H1 (cell line): Measurements from ENCODE around the gene GAS2. TPM values are rescaled to one million over a fixed set of nuclear protein-coding genes. Genes with fewer than 3 reads are reported as not detected.

Experiments used
- CTCF ChIA-PET: fragments of 300-600 bp; sonication (Branson Sonifier 250); formaldehyde crosslinking; loops from one replicate; lab custom pipeline; 2021; ENCODE audit not compliant: partially characterized antibody; lab: Charles Lee
- POLR2A ChIA-PET: fragments of 300-600 bp; sonication (Branson Sonifier 250); formaldehyde crosslinking; loops from one replicate; lab custom pipeline; 2021; ENCODE audit warnings: inconsistent platforms; ENCODE audit not compliant: partially characterized antibody; lab: Charles Lee
- DNase-seq, 2 experiments: peaks; one replicate each; pipeline versions ENCODE4 v3.0.0 to v3.0.0-alpha.2; 2010 to 2022; ENCODE audit warnings: low spot score in 2 of 2, low read depth in 1 of 2, mixed read lengths in 1 of 2
- FAIRE-seq: peaks from 2 replicates; lab custom pipeline; 2011; peaks lifted over from hg19 to GRCh38; lab: Jason Lieb, UNC
- H2AFZ ChIP-seq: 2 replicates; pipeline ENCODE4 v1.8.1; 2012; ENCODE audit warnings: low read length, inconsistent platforms
- H2AK5ac ChIP-seq: 2 replicates; pipeline ENCODE4 v1.6.1; 2013; ENCODE audit warnings: low read depth, low read length
- H2BK120ac ChIP-seq: replicated peaks from 2 replicates; pipeline ENCODE3; 2013; ENCODE audit warnings: low read depth, low read length, inconsistent platforms
- H2BK12ac ChIP-seq: 2 replicates; pipeline ENCODE4 v1.6.1; 2013; ENCODE audit warnings: low read depth, low read length
- H2BK15ac ChIP-seq: 2 replicates; pipeline ENCODE4 v1.6.1; 2013; ENCODE audit warnings: low read length
- H2BK20ac ChIP-seq: 2 replicates; pipeline ENCODE4 v1.6.1; 2013; ENCODE audit warnings: low read length
- H2BK5ac ChIP-seq: 2 replicates; pipeline ENCODE4 v1.6.1; 2013; ENCODE audit warnings: low read depth, low read length
- H3K14ac ChIP-seq: 2 replicates; pipeline ENCODE4 v1.6.1; 2013; ENCODE audit warnings: inconsistent platforms; ENCODE audit not compliant: insufficient read length
- H3K18ac ChIP-seq: 2 replicates; pipeline ENCODE4 v1.6.1; 2013; ENCODE audit warnings: low read length; ENCODE audit errors: extremely low read depth
- H3K23ac ChIP-seq: 2 replicates; pipeline ENCODE4 v1.6.1; 2013; ENCODE audit warnings: inconsistent platforms; ENCODE audit not compliant: insufficient read length
- H3K23me2 ChIP-seq: 2 replicates; pipeline ENCODE4 v1.6.1; 2013; ENCODE audit warnings: low read depth, low read length
- H3K27ac ChIP-seq: 2 replicates; pipeline ENCODE4 v1.6.1; 2011; ENCODE audit warnings: low read depth, low read length, inconsistent platforms
- H3K27me3 ChIP-seq, 4 experiments: replicated peaks in 1 of 4; 1 replicate in 1 of 4; 2 replicates in 3 of 4; pipeline versions ENCODE4 v1.6.1 to v1.8.1; 2011 to 2013; ENCODE audit warnings: low read length in 3 of 4, mild to moderate bottlenecking in 3 of 4, inconsistent platforms in 2 of 4, mixed read lengths in 2 of 4, moderate library complexity in 1 of 4; ENCODE audit not compliant: control insufficient read depth in 3 of 4, insufficient read depth in 3 of 4; ENCODE audit errors: extremely low read depth in 1 of 4
- H3K36me3 ChIP-seq, 4 experiments: 2 replicates each; pipeline versions ENCODE4 v1.6.1 to v1.8.1; 2011 to 2013; ENCODE audit warnings: mild to moderate bottlenecking in 4 of 4, low read length in 3 of 4, moderate library complexity in 2 of 4, control low read depth in 1 of 4, inconsistent platforms in 1 of 4; ENCODE audit not compliant: insufficient read depth in 4 of 4, control insufficient read depth in 2 of 4
- H3K4ac ChIP-seq: replicated peaks from 2 replicates; pipeline ENCODE3; 2013; ENCODE audit warnings: low read length, low read depth, mixed read lengths, inconsistent platforms; ENCODE audit not compliant: insufficient read length
- H3K4me1 ChIP-seq, 4 experiments: replicated peaks in 1 of 4; 1 replicate in 1 of 4; 2 replicates in 3 of 4; pipeline versions ENCODE4 v1.6.1 to v1.8.1; 2011 to 2013; ENCODE audit warnings: low read length in 3 of 4, inconsistent platforms in 2 of 4, mixed read lengths in 1 of 4; ENCODE audit not compliant: insufficient read depth in 4 of 4, control insufficient read depth in 3 of 4
- H3K4me2 ChIP-seq, 2 experiments: 2 replicates each; pipeline versions ENCODE4 v1.6.1 to v1.8.1; 2011 to 2013; ENCODE audit warnings: low read depth in 2 of 2, low read length in 2 of 2, control low read depth in 1 of 2, inconsistent platforms in 1 of 2, mild to moderate bottlenecking in 1 of 2; ENCODE audit not compliant: insufficient read depth in 1 of 2
- H3K4me3 ChIP-seq, 4 experiments: fragments of 200-600, 300-600 bp in 1 of 4; sonication (generic), shearing (Covaris generic), sonication (Bioruptor Twin) in 1 of 4; 2 replicates each; pipeline versions ENCODE4 v1.5.1 to v1.8.1; 2011 to 2016; ENCODE audit warnings: low read length in 4 of 4, low read depth in 3 of 4, control low read depth in 2 of 4, inconsistent platforms in 2 of 4, mild to moderate bottlenecking in 2 of 4, mixed read lengths in 1 of 4, moderate library complexity in 1 of 4; ENCODE audit not compliant: insufficient read depth in 2 of 4; ENCODE audit errors: extremely low read depth in 1 of 4
- H3K56ac ChIP-seq: replicated peaks from 2 replicates; pipeline ENCODE3; 2013; ENCODE audit warnings: low read depth, mild to moderate bottlenecking, mixed read lengths, low read length, inconsistent platforms; ENCODE audit not compliant: insufficient read length
- H3K79me1 ChIP-seq: 2 replicates; pipeline ENCODE4 v1.6.1; 2013; ENCODE audit warnings: low read depth, low read length, control low read depth
- H3K79me2 ChIP-seq, 2 experiments: 2 replicates each; pipeline versions ENCODE4 v1.6.1 to v1.8.1; 2012 to 2013; ENCODE audit warnings: low read length in 2 of 2, mild to moderate bottlenecking in 2 of 2, inconsistent platforms in 1 of 2; ENCODE audit not compliant: insufficient read depth in 2 of 2, control insufficient read depth in 1 of 2
- H3K9ac ChIP-seq, 4 experiments: replicated peaks in 1 of 4; 1 replicate in 1 of 4; 2 replicates in 3 of 4; pipeline versions ENCODE4 v1.6.1 to v1.8.1; 2011 to 2013; ENCODE audit warnings: low read depth in 3 of 4, low read length in 3 of 4, control low read depth in 2 of 4, mild to moderate bottlenecking in 2 of 4, moderate library complexity in 2 of 4, inconsistent platforms in 1 of 4; ENCODE audit errors: extremely low read depth in 1 of 4
- H3K9me3 ChIP-seq, 2 experiments: 2 replicates each; pipeline versions ENCODE4 v1.6.1 to v1.8.1; 2012 to 2013; ENCODE audit warnings: mild to moderate bottlenecking in 2 of 2, moderate library complexity in 2 of 2, control low read depth in 1 of 2, inconsistent platforms in 1 of 2, low read depth in 1 of 2, low read length in 1 of 2, mixed read lengths in 1 of 2; ENCODE audit not compliant: insufficient read depth in 2 of 2
- H4K20me1 ChIP-seq, 2 experiments: replicated peaks in 1 of 2; 2 replicates each; pipeline versions ENCODE3 to v1.8.1; 2011 to 2013; ENCODE audit warnings: inconsistent platforms in 2 of 2, low read length in 2 of 2, mild to moderate bottlenecking in 1 of 2; ENCODE audit not compliant: insufficient read depth in 2 of 2, control insufficient read depth in 1 of 2
- H4K5ac ChIP-seq: 2 replicates; pipeline ENCODE4 v1.6.1; 2013; ENCODE audit warnings: low read length, low read depth, mixed read lengths, inconsistent platforms; ENCODE audit not compliant: insufficient read length
- H4K8ac ChIP-seq: 2 replicates; pipeline ENCODE4 v1.8.0; 2013; ENCODE audit warnings: mild to moderate bottlenecking, moderate library complexity, low read length, inconsistent platforms; ENCODE audit not compliant: insufficient read depth; ENCODE audit errors: extremely low read depth
- H4K91ac ChIP-seq: replicated peaks from 2 replicates; pipeline ENCODE3; 2013; ENCODE audit warnings: low read length, mixed read lengths, inconsistent platforms; ENCODE audit not compliant: insufficient read length
- CHD2 ChIP-seq: IDR thresholded peaks from 2 replicates; pipeline ENCODE4 v1.6.1; 2012; ENCODE audit warnings: low read length, improper control_type of control experiment
- EZH2 ChIP-seq: fragments of 200-600 bp; sonication (generic); IDR thresholded peaks from 2 replicates; pipeline ENCODE4 v1.7.1; 2012; ENCODE audit warnings: low read depth, mild to moderate bottlenecking, moderate library complexity, low read length, inconsistent platforms; ENCODE audit not compliant: severe bottlenecking
- GABPA ChIP-seq: IDR thresholded peaks from 2 replicates; pipeline ENCODE4 v1.6.1; 2011; ENCODE audit warnings: mild to moderate bottlenecking, low read length, moderate library complexity, borderline replicate concordance; ENCODE audit not compliant: insufficient read depth
- GTF2F1 ChIP-seq: IDR thresholded peaks from 2 replicates; pipeline ENCODE4 v1.6.1; 2012; ENCODE audit warnings: low read depth, low read length, improper control_type of control experiment, borderline replicate concordance
- JUN ChIP-seq: IDR thresholded peaks from 2 replicates; pipeline ENCODE4 v1.6.1; 2011; ENCODE audit warnings: low read depth, mild to moderate bottlenecking, improper control_type of control experiment, low read length
- MAX ChIP-seq: IDR thresholded peaks from 2 replicates; pipeline ENCODE4 v1.6.1; 2012; ENCODE audit warnings: inconsistent platforms
- NANOG ChIP-seq: IDR thresholded peaks from 2 replicates; pipeline ENCODE4 v1.6.1; 2011; ENCODE audit warnings: low read length, low read depth, mild to moderate bottlenecking, inconsistent platforms; ENCODE audit not compliant: insufficient read depth, poor library complexity, severe bottlenecking
- NRF1 ChIP-seq: IDR thresholded peaks from 2 replicates; pipeline ENCODE4 v1.6.1; 2011; ENCODE audit warnings: mild to moderate bottlenecking, low read depth, low read length, improper control_type of control experiment
- SIRT6 ChIP-seq: IDR thresholded peaks from one replicate; pipeline ENCODE4 v1.7.1; 2012; ENCODE audit warnings: low read length, inconsistent platforms
- SP2 ChIP-seq: IDR thresholded peaks from 2 replicates; pipeline ENCODE4 v1.6.1; 2012; ENCODE audit warnings: mild to moderate bottlenecking, low read length, inconsistent platforms
- SP4 ChIP-seq: IDR thresholded peaks from 2 replicates; pipeline ENCODE4 v1.6.1; 2012; ENCODE audit warnings: low read length, inconsistent platforms
- TCF12 ChIP-seq: IDR thresholded peaks from 2 replicates; pipeline ENCODE4 v1.6.1; 2011; ENCODE audit warnings: low read depth, mild to moderate bottlenecking, low read length
- YY1 ChIP-seq: IDR thresholded peaks from 2 replicates; pipeline ENCODE4 v1.6.1; 2011; ENCODE audit warnings: low read depth, mild to moderate bottlenecking, low read length
- WGBS, 2 experiments: shearing (Covaris generic) in 1 of 2; methylation state at CpG; one replicate each; pipeline versions ENCODE4 v1.1.6 to v1.1.7; 2013 to 2015; ENCODE audit warnings: low lambda C conversion rate in 2 of 2, mixed read lengths in 2 of 2, inconsistent platforms in 1 of 2, low coverage in 1 of 2, missing lambda C conversion rate in 1 of 2; ENCODE audit not compliant: insufficient replicate concordance in 2 of 2, insufficient coverage in 1 of 2, insufficient read length in 1 of 2; ENCODE audit errors: extremely low coverage in 1 of 2, missing lambda C conversion rate in 1 of 2; 5-methylcytosine and 5-hydroxymethylcytosine counted together
- polyA plus RNA-seq, 7 experiments: library from polyadenylated mRNA; depleted of rRNA in 3 of 7; stranded (reverse) in 5 of 7; unstranded in 2 of 7; fragments of >200 nt in 5 of 7; fragments of 200-250 nt in 2 of 7; gene quantifications; 1 replicate in 5 of 7; 2 replicates in 1 of 7; 4 replicates in 1 of 7; pipeline versions ENCODE4 v1.2.1 to v1.2.3, GENCODE V29; 2011 to 2013; ENCODE audit warnings: missing spikeins in 2 of 7, mixed read lengths in 2 of 7
- total RNA-seq: library from RNA; stranded (reverse); fragmentation: NEBNext Ultra II Directional; extraction: Animal tissue kit (Norgen Biotek cat#: 25700); gene quantifications from 2 replicates; pipeline ENCODE4 v1.2.1, GENCODE V29; 2021

GAS2 gene
- total and polyA plus RNA-seq, 2 of the 8 experiments (the other 6 are each of a cell fraction or from before 2014, with no cell fraction given): 0.70 to 1.7 TPM

DNA sequence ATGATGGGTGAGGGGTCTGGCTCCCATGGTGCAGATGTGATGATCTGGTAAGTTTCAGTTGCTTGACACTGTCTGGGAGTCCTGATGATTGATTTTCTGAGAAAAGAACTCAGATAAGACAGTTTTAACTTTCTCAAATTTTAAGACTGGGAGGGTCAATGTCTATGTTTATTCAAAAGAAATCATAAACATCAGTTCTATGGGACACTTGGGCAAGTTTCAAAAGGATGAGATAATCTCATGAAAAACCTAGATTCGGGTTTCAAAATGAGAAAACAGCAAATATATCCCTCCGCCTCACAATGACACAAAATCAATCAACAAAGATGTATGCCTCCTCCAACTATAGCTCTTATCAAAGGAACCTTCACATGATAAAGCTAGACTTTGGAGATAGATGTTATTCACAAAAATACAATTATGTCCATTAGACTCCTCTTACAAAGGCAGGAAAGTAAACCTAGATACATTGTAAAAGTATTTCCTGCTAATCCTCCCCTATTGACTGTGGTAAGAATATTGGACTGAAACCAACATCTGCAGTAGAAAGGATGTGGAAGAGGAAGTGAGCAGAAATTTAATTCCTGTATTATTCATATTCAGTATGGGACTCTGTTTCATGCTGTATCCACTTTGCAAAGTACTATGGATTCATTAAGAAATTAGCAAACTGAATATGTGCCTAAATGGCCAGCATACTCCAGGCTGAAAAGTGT is 141.6 kb downstream of the GAS2 start:
- Histone ChIP-seq H3K9ac (no peak overlapping the region), H3K4me3 (no peak overlapping the region), H3K23me2 (no peaks in the 10 kb centered on the region; the same call in 1 of the 2 replicates), H3K14ac (no peak overlapping the region), H2BK20ac (no peak overlapping the region), H3K27ac (no peak overlapping the region), H3K27me3 (no peaks in the 10 kb centered on the region), H2AFZ (no peak overlapping the region), H3K79me2 (no peaks in the 10 kb centered on the region), H3K23ac (no peak overlapping the region), H2AK5ac (no peak overlapping the region), H3K56ac (no peak overlapping the region), H4K8ac (no peak overlapping the region), H3K4ac (no peak overlapping the region), H3K9me3 (peaks cover 3 to 6% of the 10 kb centered on the region in 2 experiments; a peak in 2 of 4 replicates), H4K5ac (no peak overlapping the region), H2BK15ac (no peak overlapping the region), H2BK12ac (no peak overlapping the region), H3K4me1 (no peaks in the 10 kb centered on the region), H3K18ac (no peak overlapping the region), H2BK5ac (no peak overlapping the region), H3K4me2 (no peak overlapping the region), H2BK120ac (no peak overlapping the region), H3K79me1 (no peaks in the 10 kb centered on the region), H4K20me1 (no peaks in the 10 kb centered on the region), H4K91ac (no peak overlapping the region), H3K36me3 (no peaks in the 10 kb centered on the region)
- TF ChIP-seq YY1 (no peak), JUN (no peak), NANOG (no peak), NRF1 (no peak), GABPA (no peak), MAX (no peak), SP2 (no peak), TCF12 (no peak), CHD2 (no peak), SP4 (no peak), SIRT6 (no peak), GTF2F1 (no peak), EZH2 (no peak)
- WGBS, 2 experiments: 88% methylated on average over 2 of the region's 2 CpGs; no CpG with 5 or more reads in 1 of the 2 experiments
- FAIRE-seq: no peak
- POLR2A ChIA-PET: no interaction called here
- CTCF ChIA-PET: interaction anchor here (0.9 kb wide), 1 partner anchor 20 kb away, joined by 3 read pairs; no protein-coding TSS in a partner anchor
- no peak for DNase-seq
